HUES6 (cell line): Measurements from ENCODE around the gene OR4N2.
"Not testable (repeated sequence)": the region's sequence is repeated elsewhere in the genome, so short reads cannot be mapped to it uniquely, and the experiment has no call there.

ENCODE experiments used
- H3K27ac ChIP-seq: 2 replicates; pipeline ENCODE4 v1.7.0; 2013; ENCODE audit warnings: low read depth, mild to moderate bottlenecking, low read length, inconsistent platforms
- H3K27me3 ChIP-seq: 2 replicates; pipeline ENCODE4 v1.6.1; 2013; ENCODE audit warnings: low read length; ENCODE audit not compliant: control insufficient read depth, insufficient read depth
- H3K36me3 ChIP-seq: 2 replicates; pipeline ENCODE4 v1.6.1; 2013; ENCODE audit warnings: low read length; ENCODE audit not compliant: control insufficient read depth, insufficient read depth
- H3K4me1 ChIP-seq: 2 replicates; pipeline ENCODE4 v1.6.1; 2013; ENCODE audit warnings: low read length; ENCODE audit not compliant: control insufficient read depth, insufficient read depth
- H3K4me3 ChIP-seq: 2 replicates; pipeline ENCODE4 v1.5.1; 2013; ENCODE audit warnings: low read depth, low read length
- H3K9ac ChIP-seq: one replicate; pipeline ENCODE4 v1.6.1; 2013; ENCODE audit warnings: mild to moderate bottlenecking, low read length
- H3K9me3 ChIP-seq: 2 replicates; pipeline ENCODE4 v1.6.1; 2013; ENCODE audit warnings: low read depth, low read length; ENCODE audit not compliant: control insufficient read depth, insufficient read depth

OR4N2 gene

DNA sequence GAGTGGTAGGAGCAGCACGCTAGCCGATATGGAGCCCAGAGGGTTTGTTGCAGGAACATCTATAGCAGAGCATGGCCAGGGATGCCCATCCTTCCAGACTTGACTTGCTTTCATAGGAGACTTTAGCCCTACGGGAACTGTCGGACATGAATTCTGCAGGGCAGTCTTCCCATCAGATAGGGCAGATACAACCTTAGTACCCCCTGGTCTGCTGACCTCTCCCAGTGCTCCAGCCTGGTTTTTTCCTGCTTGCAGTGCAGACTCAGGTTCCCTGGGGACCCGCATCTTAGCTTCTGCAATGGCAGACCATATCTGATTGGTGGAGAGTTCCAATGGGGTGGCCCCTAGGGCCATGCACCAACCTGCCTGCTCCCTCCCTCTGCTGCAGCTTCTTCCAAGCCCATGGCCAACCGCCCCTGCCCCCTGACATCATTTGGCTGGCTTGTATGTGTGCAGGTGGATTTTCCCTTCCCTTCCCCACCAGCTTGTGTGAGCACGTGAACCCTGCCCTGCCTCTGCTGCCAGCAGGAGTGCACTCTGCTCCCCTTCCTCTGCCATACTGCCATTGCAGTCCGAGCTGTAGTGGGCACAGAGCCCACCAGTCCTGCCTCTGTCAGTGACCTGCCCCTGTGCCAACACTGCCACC is 30.8 kb downstream of the OR4N2 start:
- not testable (repeated sequence) for H3K4me3 ChIP-seq, H3K9ac ChIP-seq, H3K27ac ChIP-seq, H3K36me3 ChIP-seq, H3K27me3 ChIP-seq, H3K4me1 ChIP-seq
- peaks cover 37% of the 10 kb centered on the region; the same call in 1 of the 2 replicates for H3K9me3 ChIP-seq

DNA sequence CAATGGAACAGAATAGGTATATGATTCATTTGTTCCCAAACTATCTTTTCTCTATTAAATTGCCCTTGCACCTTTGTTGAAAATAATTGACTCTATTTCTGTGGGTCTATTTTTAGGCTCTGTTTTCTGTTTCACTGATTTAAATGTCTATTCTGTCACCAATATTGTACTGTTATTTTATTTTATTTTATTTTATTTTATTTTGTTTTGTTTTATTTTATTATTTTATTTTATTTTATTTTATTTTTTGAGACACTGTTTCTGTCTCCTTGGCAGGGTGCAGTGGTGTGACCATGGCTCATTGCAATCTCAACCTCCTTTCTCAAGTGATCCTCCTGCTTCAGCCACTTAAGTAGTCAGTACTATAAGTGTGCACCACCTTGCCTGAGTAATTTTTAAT is 34.9 kb downstream of the OR4N2 start:
- no peak overlapping the region for H3K9ac ChIP-seq
- H3K9me3 ChIP-seq: peaks cover 39% of the 10 kb centered on the region; the same call in 1 of the 2 replicates
- H3K4me3 ChIP-seq: no peak overlapping the region
- H3K36me3 ChIP-seq: no peaks in the 10 kb centered on the region
- no peaks in the 10 kb centered on the region for H3K4me1 ChIP-seq
- no peak overlapping the region for H3K27ac ChIP-seq
- H3K27me3 ChIP-seq: no peaks in the 10 kb centered on the region; the same call in 1 of the 2 replicates

DNA sequence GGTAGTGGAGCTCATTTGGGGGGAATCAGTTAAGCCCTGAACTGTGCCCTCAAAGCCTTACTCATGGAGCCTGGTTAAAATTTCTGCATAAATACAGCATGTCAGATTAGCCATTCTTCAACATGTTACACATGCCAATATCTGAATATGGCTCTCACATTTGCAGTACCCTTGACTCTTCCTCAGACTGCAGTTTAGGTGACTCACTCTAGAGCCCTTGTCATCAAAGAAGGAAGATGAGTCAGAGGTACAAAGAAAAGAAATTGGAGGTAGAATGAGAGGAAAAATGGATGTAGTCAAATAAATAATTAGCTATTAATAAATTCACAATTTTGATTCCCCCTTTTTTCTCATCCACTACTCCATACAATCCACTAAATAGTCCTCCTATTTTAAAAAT is 47.8 kb downstream of the OR4N2 start:
- H3K27me3 ChIP-seq: no peaks in the 10 kb centered on the region
- no peak overlapping the region for H3K27ac ChIP-seq
- H3K36me3 ChIP-seq: no peaks in the 10 kb centered on the region
- no peak overlapping the region for H3K9ac ChIP-seq
- no peak overlapping the region for H3K4me3 ChIP-seq
- peaks cover 17% of the 10 kb centered on the region; the same call in 1 of the 2 replicates for H3K9me3 ChIP-seq
- no peaks in the 10 kb centered on the region for H3K4me1 ChIP-seq

DNA sequence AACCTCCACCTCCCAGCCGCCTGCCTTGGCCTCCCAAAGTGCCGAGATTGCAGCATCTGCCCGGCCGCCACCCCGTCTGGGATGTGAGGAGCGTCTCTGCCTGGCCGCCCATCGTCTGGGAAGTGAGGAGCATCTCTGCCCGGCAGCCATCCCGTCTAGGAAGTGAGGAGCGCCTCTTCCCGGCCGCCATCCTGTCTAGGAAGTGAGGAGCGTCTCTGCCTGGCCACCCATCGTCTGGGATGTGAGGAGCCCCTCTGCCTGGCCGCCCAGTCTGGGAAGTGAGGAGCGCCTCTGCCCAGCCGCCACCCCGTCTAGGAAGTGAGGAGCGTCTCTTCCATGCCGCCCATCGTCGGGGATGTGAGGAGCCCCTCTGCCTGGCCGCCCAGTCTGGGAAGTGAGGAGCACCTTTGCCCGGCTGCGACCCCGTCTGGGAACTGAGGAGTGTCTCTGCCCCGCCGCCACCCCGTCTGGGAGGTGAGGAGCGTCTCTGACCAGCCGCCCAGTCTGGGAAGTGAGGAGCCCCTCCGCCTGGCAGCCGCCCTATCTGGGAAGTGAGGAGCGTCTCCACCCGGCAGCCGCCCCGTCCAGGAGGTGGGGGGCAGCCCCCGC is 62.6 kb downstream of the OR4N2 start:
- not testable (repeated sequence) for H3K27ac ChIP-seq, H3K4me1 ChIP-seq, H3K9ac ChIP-seq, H3K27me3 ChIP-seq, H3K4me3 ChIP-seq, H3K36me3 ChIP-seq
- peaks cover 36% of the 10 kb centered on the region; the same call in 1 of the 2 replicates for H3K9me3 ChIP-seq

DNA sequence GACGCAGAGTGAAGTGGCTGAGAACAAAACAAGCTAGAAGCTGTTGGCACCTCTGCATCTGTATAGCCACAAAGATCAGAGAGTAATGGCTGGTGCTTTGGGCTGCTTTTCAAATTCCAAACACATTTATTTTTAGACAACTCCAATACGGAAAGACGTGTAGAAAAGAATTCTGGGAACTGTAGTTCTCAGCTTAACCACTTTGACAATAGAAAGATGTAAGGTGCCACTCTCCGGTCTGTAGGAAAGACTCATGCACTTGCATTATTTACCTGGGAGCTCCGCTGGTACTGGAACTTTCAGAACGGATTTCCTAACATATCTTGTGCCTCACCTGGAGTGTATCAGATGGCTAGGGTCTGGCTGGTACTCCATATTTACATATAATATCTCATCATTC is 69.6 kb downstream of the OR4N2 start:
- peaks cover 23% of the 10 kb centered on the region; the same call in 1 of the 2 replicates for H3K9me3 ChIP-seq
- H3K27ac ChIP-seq: no peak overlapping the region
- H3K9ac ChIP-seq: no peak overlapping the region
- H3K27me3 ChIP-seq: no peaks in the 10 kb centered on the region; the same call in 1 of the 2 replicates
- H3K4me1 ChIP-seq: no peaks in the 10 kb centered on the region
- no peaks in the 10 kb centered on the region for H3K36me3 ChIP-seq
- H3K4me3 ChIP-seq: peak overlapping the region; percentile 46; the same call in 1 of the 2 replicates

DNA sequence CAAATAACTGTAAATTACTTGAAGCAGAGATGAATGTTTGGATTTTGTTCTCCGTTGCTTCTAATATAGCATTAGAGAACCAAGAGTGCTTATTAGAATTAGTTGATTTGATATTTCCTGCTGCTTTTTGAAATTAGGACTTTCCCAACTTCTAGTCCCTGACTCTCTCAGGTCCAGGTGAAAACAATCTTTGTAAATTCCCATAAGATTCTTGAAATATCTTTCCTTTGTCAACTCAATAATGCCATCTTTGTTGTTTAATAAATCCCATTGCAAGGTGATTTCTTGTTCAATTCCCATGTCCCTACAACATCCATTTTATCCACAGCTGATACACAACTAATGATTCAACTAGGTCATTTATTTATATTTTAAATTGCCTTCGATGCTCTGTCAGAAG is 71.3 kb downstream of the OR4N2 start, which contains the start of gene OR4K2:
OR4K2 (plus strand) TSS at position 301 of the 400 bp plus-strand sequence. CDS start 1,126 bp downstream, outside the sequence.
- Histone ChIP-seq H3K9me3 (peaks cover 14% of the 10 kb centered on the region; the same call in 1 of the 2 replicates), H3K4me3 (no peak within 1 kb of the TSS), H3K4me1 (no peaks in the 10 kb centered on the region), H3K36me3 (no peaks in the 10 kb centered on the region), H3K27ac (no peak within 1 kb of the TSS), H3K9ac (no peak within 1 kb of the TSS), H3K27me3 (no peaks in the 10 kb centered on the region; the same call in 1 of the 2 replicates)

DNA sequence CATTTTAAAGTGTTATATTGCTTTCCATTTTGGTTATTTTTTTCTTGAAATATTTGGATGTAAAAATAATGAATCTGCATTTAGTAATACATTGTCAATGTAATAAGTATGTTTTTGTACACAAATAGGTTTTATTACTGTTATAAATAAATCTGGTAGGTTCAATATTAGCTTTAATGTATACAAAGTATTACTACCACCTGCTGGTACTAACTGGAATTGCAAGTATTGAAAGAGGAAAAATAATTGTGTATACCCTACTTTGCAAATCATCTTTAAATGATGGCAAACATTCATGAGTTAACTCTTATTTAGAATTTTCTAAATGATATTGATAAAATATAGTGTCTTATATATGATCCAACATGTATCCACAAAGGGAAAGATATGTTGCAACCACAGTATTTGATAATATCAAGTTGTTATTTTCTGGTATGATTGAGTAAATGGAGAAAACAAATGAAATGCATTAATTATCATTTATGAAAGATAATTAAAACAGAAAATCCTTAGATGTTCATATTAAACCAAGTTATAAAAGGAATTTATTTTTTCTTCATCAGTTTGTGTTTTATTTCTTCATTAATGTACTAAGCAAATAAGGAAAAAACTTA is 74.6 kb downstream of the OR4N2 start:
- H3K9me3 ChIP-seq: peaks cover 17% of the 10 kb centered on the region; the same call in 1 of the 2 replicates
- H3K27me3 ChIP-seq: no peaks in the 10 kb centered on the region; the same call in 1 of the 2 replicates

More for the DNA sequence above, 74.6 kb downstream of the OR4N2 start:
- H3K36me3 ChIP-seq: no peaks in the 10 kb centered on the region
- no peaks in the 10 kb centered on the region for H3K4me1 ChIP-seq
- no peak overlapping the region for H3K9ac ChIP-seq
- H3K27ac ChIP-seq: no peak overlapping the region
- H3K4me3 ChIP-seq: no peak overlapping the region
